DLD1 (cell line): ENCODE results near the gene FIBCD1.

Experiments used
- in situ Hi-C: cut with HindIII; loops from 2 replicates; pipeline ENCODE4 v1.10.0; 2017; ENCODE audit warnings: low sequenced_read_pairs

FIBCD1 gene

DNA sequence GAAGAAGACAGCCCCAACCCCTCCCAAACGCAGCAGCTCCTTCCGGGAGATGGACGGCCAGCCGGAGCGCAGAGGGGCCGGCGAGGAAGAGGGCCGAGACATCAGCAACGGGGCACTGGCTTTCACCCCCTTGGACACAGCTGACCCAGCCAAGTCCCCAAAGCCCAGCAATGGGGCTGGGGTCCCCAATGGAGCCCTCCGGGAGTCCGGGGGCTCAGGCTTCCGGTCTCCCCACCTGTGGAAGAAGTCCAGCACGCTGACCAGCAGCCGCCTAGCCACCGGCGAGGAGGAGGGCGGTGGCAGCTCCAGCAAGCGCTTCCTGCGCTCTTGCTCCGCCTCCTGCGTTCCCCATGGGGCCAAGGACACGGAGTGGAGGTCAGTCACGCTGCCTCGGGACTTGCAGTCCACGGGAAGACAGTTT lies 54.9 kb downstream of the FIBCD1 start:
- in situ Hi-C loops, result no loop called here

DNA sequence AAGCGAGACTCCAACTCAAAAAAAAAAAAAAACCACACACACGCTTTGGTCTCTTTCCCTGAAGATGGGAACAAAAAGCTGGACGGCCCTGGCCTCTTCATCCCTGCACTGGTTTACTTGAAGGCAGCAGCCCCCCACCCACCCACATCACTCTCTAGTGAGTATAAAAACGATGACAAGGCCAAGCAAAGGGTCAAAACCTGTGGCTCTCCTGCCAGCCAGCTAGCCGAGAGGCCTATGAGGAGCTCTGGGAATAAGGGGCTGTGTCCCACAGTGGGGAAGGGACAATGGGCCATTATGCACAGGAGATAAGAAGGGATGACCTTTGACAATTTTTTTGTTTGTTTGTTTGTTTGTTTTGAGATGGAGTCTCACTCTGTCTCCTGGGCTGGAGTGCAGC lies 55.6 kb downstream of the FIBCD1 start:
- in situ Hi-C loops, result no loop called here

GRCh38 chr9:130882696-130883225 lies 56.3 kb downstream of the FIBCD1 start:
- in situ Hi-C loops, result no loop called here

DNA sequence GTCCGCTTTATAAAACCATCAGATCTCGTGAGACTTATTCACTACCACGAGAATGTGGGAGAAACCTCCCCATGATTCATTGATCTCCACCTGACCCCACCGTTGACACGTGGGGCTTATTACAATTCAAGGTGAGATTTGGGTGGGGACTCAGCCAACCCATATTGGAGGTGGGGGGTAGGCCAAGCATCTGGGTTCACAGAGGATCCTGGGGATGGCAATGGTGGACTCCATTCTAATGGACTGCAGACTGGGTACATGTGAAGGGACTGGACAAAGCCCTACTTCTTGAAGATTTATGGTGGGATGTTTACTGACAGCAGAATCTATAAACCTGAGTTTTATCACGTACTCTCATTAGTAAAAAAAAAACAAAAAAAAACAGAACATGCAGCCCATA lies 57.5 kb downstream of the FIBCD1 start:
- in situ Hi-C loops, result no loop called here

- in situ Hi-C loops, result no loop called here
Measured at GRCh38 chr9:130880599-130881220, 58.3 kb downstream of the FIBCD1 start.

DNA sequence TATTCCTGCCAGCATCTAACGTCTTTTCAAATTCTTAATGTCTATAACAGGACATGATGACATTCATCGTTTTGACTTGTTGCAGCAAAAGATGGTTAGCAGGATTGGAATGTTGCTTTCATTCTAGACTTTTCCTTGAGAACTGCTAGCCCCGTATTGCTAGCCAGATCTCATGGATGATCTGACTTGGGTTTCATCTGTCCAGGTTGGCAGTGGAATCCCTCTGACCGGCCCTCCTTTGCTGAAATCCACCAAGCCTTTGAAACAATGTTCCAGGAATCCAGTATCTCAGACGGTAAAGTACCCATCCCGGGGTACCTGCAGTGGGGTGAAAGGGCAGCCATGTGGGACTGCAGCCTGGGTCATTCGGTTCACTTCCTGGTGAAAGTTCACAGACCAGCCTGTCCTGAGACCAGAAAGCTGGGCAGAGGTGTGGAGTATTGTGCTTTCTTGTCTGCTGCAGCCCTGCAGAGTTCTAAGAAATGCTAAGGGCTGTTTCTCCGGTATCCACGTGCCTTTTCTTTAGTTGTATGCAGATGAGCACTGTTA lies 59.1 kb downstream of the FIBCD1 start:
- in situ Hi-C loops, result no loop called here

DNA sequence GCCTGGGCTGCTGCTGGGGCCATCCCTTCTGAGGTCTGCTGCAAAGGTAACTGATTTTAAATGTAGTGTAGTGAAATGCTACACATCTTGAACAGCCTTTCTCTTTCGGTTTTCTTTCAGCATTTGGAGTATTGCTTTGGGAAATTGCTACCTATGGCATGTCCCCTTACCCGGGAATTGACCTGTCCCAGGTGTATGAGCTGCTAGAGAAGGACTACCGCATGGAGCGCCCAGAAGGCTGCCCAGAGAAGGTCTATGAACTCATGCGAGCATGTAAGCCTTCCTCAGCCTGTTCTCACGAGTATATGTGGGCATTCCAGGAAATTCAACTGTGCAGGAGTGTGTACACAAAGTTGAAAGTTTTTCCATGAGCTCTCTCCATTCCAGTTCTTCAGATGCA lies 60.8 kb downstream of the FIBCD1 start:
- in situ Hi-C loops, result no loop called here

- in situ Hi-C loops, result no loop called here
Measured at GRCh38 chr9:130877300-130877699, 61.7 kb downstream of the FIBCD1 start.

DNA sequence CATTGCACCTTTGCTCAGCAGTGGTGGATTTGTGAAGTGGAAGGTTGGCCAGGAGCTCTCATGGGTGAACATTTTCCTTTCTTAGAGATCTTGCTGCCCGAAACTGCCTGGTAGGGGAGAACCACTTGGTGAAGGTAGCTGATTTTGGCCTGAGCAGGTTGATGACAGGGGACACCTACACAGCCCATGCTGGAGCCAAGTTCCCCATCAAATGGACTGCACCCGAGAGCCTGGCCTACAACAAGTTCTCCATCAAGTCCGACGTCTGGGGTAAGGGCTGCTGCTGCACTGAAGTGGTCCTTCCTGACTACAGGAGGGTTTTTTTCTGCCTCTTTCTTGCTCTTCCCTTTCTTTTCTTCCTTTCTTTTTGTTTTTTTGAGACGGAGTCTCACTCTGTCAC lies 64.3 kb downstream of the FIBCD1 start:
- in situ Hi-C loops, result no loop called here

DNA sequence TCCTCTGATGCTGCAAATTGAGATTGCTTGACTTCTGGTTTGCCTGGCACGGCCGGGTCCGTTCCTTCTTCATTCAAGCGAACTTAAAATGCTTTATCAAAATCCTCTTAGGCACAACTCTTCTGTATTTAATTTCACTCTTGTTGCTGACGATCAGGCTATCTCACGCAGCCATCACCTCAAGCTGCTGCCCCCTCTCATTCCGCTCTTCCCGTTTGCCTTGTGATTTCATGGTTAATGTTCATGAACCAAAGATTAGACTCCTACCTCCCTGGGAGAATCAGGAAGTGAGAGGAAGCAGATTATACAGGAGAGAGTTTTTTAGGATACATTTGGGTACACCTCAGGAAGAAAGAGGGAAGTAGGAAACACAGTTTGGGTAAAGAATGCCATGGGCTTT lies 65.1 kb downstream of the FIBCD1 start:
- in situ Hi-C loops, result no loop called here

DNA sequence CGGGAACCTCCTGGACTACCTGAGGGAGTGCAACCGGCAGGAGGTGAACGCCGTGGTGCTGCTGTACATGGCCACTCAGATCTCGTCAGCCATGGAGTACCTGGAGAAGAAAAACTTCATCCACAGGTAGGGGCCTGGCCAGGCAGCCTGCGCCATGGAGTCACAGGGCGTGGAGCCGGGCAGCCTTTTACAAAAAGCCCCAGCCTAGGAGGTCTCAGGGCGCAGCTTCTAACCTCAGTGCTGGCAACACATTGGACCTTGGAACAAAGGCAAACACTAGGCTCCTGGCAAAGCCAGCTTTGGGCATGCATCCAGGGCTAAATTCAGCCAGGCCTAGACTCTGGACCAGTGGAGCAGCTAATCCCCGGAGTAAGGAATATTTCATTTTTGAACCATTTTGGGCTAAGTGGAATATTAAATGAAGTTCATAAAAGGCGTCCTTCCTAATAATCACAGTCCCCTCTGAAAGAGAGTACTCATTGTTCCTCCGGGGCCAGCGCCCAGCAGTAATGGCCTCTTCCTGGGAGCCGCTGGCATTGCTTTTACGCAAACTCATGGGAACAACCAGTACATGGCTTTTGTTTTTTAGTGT lies 66.0 kb downstream of the FIBCD1 start:
- in situ Hi-C loops, result no loop called here

- in situ Hi-C loops, result no loop called here
Measured at GRCh38 chr9:130872508-130872907, 66.5 kb downstream of the FIBCD1 start.

- in situ Hi-C loops, result no loop called here
Measured at GRCh38 chr9:130872093-130872492, 67.0 kb downstream of the FIBCD1 start.

GRCh38 chr9:130871395-130872062 lies 67.5 kb downstream of the FIBCD1 start:
- in situ Hi-C loops, result no loop called here

DNA sequence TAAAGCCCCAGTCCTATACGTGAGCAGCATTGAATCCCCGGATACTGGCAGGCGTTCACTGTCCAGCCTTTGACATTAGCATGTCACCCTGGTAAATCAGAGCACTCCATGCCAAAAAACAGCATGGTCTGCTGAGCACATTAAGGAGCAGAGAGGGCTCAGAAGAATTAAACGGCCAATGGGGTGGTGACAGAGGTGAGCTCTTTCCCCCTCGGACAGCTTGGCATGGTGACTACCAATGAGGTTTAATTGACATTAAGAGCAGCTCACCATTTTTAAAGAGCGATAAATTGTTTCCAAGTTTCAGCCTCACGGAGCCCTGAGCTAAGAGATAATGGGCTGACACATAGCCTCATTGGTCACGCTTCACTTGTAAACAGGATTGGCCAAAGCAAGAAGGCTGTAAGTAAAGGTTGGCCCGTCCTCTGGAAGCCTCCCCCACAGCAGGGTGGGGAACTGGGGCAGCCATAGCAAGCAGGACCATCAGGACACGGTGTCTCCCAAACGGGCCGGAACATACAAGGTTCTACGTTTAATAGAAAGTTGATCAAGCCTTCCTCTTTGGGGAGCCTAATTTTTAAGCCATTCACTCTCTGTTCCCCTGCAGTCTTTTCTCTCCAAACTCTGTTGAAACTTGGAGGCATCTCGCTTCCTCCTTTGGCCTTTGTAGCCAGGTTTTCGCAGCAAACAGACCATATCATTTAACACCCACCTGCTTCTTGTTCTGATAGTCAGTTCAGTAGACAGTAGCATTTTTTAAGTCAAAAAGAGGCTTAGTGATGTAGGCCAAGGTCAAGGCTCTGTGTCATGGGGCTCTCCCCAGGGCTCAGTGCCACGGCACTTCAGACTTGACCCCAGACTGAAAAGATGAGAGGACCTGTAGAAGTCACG lies 68.3 kb downstream of the FIBCD1 start:
- in situ Hi-C loops, result no loop called here

DNA sequence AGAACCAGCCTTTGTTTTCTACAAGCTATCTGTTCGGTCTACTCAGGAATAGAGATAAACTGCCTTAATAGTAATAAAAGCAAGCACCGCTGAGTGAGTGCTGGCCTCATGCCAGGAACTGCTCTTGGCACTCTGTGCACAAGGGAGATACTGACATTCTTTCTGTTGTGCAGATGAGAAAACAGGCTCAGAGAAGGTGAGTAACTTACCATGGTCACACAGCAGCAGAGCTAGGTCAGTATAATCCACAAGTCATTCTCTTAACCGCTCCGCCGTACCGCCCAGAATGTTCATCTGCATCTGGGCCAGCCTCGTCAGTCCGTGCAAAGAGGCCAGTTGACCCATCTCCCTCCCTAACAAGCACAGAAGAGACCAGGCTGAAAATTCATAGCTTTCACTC lies 69.8 kb downstream of the FIBCD1 start:
- in situ Hi-C loops, result no loop called here

DNA sequence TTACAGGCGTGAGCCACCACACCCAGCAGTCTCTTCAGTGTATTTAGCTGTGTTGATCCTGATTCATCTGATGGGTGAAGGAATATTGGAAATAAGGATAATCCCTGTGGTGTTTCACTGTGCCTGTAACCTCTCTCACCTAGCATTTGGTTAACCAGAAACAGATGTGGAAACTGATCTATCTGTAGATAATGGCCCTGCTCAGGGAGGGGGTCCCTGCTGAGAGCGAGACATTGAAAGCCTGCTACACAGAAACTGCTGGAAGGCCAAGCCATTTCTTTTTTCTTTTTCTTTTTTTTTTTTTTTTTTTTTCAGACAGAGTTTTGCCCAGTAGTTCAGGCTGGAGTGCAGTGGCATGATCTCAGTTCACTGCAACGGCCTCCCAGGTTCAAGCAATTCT lies 70.8 kb downstream of the FIBCD1 start:
- in situ Hi-C loops, result no loop called here

DNA sequence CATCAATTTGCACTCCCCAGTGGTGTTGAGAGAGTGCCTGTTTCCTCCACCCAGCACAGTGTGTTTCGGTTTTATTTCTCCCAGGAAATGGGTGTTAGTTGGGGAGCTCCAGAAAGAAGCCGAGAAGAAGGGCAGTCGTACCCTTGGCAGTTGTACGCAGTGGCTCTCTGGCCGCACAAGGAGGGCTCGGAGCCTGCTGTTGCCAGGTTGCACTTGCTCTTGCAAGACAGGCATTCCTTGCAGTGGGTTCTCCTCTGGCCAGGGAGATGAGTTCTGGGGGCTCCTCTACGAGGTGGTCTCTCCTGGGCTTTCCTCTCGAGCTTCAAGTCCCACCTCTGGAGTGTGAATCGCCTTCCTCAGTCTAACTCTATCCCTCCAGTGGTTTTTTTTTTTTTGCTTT lies 71.5 kb downstream of the FIBCD1 start:
- in situ Hi-C loops, result no loop called here

GRCh38 chr9:130866474-130866965 lies 72.5 kb downstream of the FIBCD1 start:
- in situ Hi-C loops, result no loop called here

- in situ Hi-C loops, result no loop called here
Measured at GRCh38 chr9:130865921-130866320, 73.1 kb downstream of the FIBCD1 start.

GRCh38 chr9:130864541-130864940 lies 74.5 kb downstream of the FIBCD1 start:
- in situ Hi-C loops, result no loop called here
